Choroid plexus epithelial cell (primary cell): ENCODE measurements around the gene AVPI1.
A peak's percentile ranks its signal among the peaks of the same experiment; 100 is the strongest.

Source experiments
- DNase-seq: peaks from one replicate; pipeline ENCODE4 v3.0.0-alpha.2; 2010; ENCODE audit warnings: low read depth
- H3K4me3 ChIP-seq: 2 replicates; pipeline ENCODE4 v1.5.1; 2011; ENCODE audit warnings: low read depth, mild to moderate bottlenecking, control low read depth, low read length, moderate library complexity
- CTCF ChIP-seq: conservative IDR thresholded peaks from 2 replicates; pipeline ENCODE4 v1.5.1; 2011; ENCODE audit warnings: low read depth, mild to moderate bottlenecking, control low read depth, inconsistent platforms, low read length, moderate library complexity

Gene AVPI1

GRCh38 chr10:97729014-97729413, 42.0 kb upstream of the AVPI1 start:
- TF ChIP-seq CTCF, result no peak
- H3K4me3 ChIP-seq, result no peak overlapping the region
- DNase-seq, result no peak

GRCh38 chr10:97726636-97727178, 39.7 kb upstream of the AVPI1 start:
- peak overlapping the region; percentile 57 for H3K4me3 ChIP-seq
- no peak for TF ChIP-seq CTCF
- peak; percentile 87 for DNase-seq

DNA sequence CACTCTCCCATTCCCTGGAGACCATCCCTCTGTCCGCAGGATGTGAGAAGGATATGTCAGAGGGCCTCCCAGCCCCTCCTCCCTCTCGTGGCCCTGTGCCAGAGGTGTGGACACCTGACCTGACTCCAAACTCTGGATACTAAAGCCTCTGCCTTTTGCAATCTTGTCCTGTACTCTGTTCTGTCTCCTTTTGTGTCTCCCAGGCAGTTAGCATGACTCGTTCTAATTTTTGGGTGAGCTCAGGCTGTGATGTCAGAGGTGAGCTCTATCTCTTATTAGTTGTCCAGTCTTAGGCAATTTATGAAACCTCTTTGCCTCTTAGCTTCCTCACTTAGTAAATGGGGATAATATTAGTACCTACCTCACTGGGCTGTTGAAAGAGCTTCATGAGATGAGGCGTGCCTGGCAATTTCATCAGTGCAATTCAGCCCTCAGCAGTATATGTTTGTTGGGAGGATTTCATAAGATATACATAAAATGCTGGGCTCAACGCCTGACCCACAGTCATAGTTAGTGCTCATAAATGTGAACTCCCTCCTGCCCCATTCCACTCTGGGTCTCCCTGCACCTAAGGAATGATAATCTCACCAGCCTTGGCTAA, 37.4 kb upstream of the AVPI1 start:
- no peak for TF ChIP-seq CTCF
- no peak overlapping the region for H3K4me3 ChIP-seq
- DNase-seq, result no peak

- no peak for TF ChIP-seq CTCF
- no peak for DNase-seq
Observed at GRCh38 chr10:97723001-97723400, 36.0 kb upstream of the AVPI1 start.

GRCh38 chr10:97721871-97722780, 35.1 kb upstream of the AVPI1 start:
- DNase-seq, result no peak
- TF ChIP-seq CTCF, result no peak
- H3K4me3 ChIP-seq, result no peak overlapping the region

More at GRCh38 chr10:97723001-97723400, 36.0 kb upstream of the AVPI1 start:
- no peak overlapping the region for H3K4me3 ChIP-seq

- no peak for TF ChIP-seq CTCF
- DNase-seq, result no peak
- H3K4me3 ChIP-seq, result no peak overlapping the region
Observed at GRCh38 chr10:97719602-97720001, 32.6 kb upstream of the AVPI1 start.
